ENCODE results near the gene IL18R1.

Gene IL18R1

DNA sequence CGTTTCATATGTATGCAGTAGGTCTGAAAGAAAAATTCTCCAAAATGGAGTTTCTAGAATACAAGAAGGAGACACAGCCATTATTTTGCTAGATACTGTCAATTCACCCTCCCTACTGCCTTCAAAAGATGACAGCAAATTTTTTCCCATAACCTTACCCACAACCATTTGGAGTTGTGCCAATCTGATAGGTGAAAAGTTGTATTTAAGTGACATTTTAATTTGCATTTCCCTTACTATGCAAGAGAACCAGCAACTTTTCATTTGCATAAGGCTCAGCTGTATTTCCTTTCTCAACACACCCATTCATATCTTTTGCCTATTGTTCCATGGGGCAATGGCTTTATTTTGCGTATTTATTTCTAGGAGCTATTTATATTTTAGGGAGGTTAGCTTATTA is 36.0 kb downstream of the IL18R1 start:
- no peak for DNase-seq (ENCODE audit: low read depth in 2 of 2)

DNA sequence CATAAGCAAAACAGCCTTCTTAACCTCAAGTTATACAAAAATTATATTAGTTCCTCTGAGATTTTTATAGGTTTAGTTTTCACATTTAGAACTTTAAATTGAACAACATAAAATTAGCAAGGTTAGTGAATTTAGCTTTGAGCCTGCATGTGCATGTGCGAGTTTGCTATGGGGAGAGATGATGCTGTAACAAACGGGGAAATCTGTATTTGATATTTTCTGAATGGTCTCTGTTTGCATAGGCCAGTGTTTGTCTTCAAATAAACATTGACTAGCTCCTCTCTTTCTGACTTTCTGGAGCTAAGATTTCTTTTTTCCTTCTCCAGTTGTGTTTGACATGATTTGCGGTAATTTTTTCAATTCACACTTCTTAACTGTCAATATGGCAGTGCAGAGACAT is 36.5 kb downstream of the IL18R1 start:
- DNase-seq (ENCODE audit: low read depth in 2 of 2), result no peak

DNA sequence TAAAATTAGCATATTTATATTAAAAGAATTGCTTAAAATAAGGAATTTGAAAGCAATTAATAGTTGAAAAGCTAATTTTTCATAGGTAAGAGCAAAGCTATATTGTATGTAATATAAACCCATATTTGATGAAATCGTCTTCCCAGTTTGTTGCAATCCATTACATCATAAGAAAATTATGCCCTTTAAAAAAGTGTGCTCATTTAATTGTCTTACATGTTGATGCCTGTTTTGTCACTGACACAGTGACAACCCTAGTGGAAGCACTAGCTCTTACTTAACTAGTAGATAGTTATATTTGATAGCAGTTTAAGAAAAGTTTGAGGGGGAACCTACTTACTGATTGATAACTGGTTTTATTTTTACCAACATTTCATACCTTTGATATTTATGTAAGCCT is 37.3 kb downstream of the IL18R1 start:
- no peak for DNase-seq (ENCODE audit: low read depth in 2 of 2)

DNA sequence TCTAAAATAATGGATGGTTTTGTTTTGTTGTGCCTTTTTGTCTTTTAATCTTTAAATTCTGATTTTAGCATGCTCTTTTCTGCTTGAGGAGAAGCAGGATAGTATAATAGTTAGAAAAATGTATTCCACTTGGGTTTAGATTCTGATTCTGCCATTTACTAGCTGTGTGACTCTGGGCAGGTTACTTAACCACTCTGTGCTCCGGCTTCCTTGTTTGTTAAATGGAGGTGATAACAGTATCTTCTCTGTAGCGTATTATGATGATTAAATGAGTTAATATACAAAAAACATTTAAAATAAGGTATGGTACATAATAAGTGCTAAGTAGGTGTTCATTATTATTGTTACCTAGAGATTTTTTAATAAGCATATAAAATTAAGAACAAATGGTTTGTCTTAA is 40.4 kb downstream of the IL18R1 start:
- DNase-seq (ENCODE audit: low read depth in 2 of 2), result no peak

GRCh38 chr2:102397209-102397608 is 41.6 kb downstream of the IL18R1 start:
- no peak for DNase-seq (ENCODE audit: low read depth in 2 of 2)

GRCh38 chr2:102399499-102400141 is 44.0 kb downstream of the IL18R1 start:
- no peak for DNase-seq (ENCODE audit: low read depth in 2 of 2)

- DNase-seq (ENCODE audit: low read depth in 2 of 2), result no peak
These were observed 45.9 kb downstream of the IL18R1 start for GRCh38 chr2:102401456-102401855.

- DNase-seq (ENCODE audit: low read depth in 2 of 2), result no peak
These were observed 46.3 kb downstream of the IL18R1 start for GRCh38 chr2:102401865-102402264.

GRCh38 chr2:102410952-102411351 is 55.4 kb downstream of the IL18R1 start:
- DNase-seq (ENCODE audit: low read depth in 2 of 2), result no peak

DNA sequence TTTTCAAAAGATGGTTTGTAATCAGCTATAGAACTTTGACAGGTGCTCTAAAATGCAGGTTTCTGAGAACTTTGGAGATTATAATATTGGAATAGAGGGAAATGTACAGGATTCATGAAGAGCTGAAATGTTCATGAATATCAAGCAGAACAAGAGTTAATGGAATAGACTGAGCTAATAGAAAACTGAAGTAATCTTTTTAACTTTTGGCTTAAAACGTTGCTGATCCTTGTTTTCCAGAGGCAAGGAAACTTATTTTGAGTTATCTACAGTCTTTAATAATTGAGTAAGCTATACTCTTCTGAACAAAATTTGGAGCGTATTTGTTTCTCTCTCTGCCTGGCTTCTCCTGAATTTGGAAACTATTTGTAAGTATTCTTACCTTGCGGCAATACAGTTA is 56.6 kb downstream of the IL18R1 start:
- no peak for DNase-seq (ENCODE audit: low read depth in 2 of 2)

DNA sequence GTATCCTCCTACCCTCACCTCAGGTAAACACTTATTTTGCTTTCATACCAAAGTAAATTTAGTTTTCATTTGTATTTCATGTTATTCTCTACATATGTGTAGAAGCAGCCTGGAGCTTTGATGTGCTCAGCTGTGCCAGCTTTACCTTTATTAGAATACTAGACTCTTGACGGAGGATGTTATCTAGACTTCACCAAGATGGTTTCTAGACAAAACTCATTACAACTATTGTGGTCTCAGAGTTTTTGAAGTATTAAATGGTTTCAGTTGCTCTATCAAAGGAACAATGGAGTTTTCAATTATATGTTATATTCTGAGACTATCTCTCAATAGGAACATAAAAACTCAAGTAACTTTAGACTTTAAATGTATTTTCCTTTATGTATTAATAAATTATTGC is 62.4 kb downstream of the IL18R1 start:
- DNase-seq (ENCODE audit: low read depth in 2 of 2), result no peak

GRCh38 chr2:102418421-102418961 is 62.9 kb downstream of the IL18R1 start:
- no peak for DNase-seq (ENCODE audit: low read depth in 2 of 2)

- no peak for DNase-seq (ENCODE audit: low read depth in 2 of 2)
These were observed 64.7 kb downstream of the IL18R1 start for GRCh38 chr2:102420290-102420689.

DNA sequence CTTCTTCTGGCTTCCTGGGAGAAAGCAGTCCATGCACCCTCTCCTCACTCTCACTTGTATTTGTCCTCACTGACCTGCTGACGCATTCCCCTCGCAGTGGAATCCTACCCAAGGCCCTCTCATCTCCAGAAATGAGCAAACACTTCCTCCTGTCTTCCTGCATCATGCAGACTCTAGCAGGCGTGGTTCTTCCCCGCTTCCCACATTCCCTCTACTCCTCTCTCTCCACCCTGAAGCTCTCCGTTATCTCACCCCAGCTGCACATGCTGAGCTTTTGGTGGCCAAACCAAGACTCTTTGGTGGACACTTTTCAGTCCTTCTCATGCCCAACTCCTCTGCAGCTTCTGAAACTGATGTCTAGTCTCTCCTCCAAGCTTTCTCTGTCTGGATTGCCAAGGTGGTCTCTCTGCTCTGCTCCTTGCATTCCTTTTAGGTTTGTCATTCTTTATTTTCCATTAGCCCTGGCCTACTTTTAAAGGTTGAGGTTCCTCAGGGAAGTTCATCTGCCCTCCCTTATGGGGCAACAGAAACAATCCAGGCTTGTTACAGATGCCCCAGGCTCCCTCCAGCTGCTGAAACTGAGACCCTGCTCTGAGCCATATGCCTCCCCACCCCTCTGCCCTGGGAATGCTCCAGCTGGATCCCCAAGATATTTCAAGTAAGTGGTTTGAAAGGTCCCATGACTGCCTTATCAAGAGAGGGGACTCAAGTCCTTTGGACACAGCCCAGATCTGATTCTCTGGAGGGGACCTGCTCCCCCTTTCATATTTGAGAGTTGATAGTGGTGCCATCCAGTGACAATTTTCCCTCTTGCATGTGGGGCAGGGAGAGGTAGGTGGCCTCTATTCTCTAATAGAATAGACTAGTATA is 66.5 kb downstream of the IL18R1 start:
- DNase-seq (ENCODE audit: low read depth in 2 of 2), result no peak

GRCh38 chr2:102422910-102423309 is 67.3 kb downstream of the IL18R1 start, which contains the start of gene IL18RAP:
Gene IL18RAP (plus strand): TSS chr2:102423160. CDS start chr2:102423278, 118 bp downstream.
- no peak for DNase-seq (ENCODE audit: low read depth in 2 of 2)

GRCh38 chr2:102423368-102423767 is 67.8 kb downstream of the IL18R1 start:
- no peak for DNase-seq (ENCODE audit: low read depth in 2 of 2)

GRCh38 chr2:102424754-102425153 is 69.2 kb downstream of the IL18R1 start:
- DNase-seq (ENCODE audit: low read depth in 2 of 2), result no peak

GRCh38 chr2:102425441-102426132 is 70.0 kb downstream of the IL18R1 start:
- no peak for DNase-seq (ENCODE audit: low read depth in 2 of 2)

- DNase-seq (ENCODE audit: low read depth in 2 of 2), result no peak
These were observed 71.7 kb downstream of the IL18R1 start for GRCh38 chr2:102427249-102427648.

GRCh38 chr2:102428573-102428972 is 73.0 kb downstream of the IL18R1 start:
- DNase-seq (ENCODE audit: low read depth in 2 of 2), result no peak

GRCh38 chr2:102432386-102432785 is 76.8 kb downstream of the IL18R1 start:
- no peak for DNase-seq (ENCODE audit: low read depth in 2 of 2)

DNA sequence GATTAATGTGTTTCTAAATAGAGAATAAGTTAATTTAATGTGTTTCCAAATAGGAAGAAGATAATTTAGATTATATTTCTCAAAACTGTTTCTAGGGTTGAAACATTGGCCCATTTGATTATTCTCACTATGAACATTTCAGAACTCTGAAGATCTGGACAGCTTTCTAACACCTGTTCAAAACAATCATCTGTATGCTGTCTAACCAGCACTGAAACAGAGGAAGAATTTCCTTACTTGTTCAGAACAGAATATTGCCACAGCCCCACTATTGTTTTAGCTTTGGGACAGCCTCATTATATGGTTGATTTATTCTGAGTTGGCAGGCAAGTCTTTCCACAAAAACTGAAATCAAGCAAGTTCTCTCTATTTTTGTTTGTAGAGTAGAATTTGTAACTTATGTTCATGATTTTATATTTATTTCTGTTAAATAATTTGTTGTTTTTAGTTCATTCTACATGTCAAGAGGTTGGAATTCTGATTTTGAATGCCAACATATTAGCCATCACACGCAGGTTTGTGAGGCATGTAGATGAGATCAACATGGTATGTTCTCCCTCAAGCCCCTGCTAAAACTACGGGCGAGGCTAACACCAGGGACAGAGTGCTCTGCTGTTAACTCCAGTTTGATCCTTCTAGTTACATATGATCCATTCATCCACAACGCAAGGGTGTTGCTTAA is 78.5 kb downstream of the IL18R1 start:
- DNase-seq (ENCODE audit: low read depth in 2 of 2), result no peak
